22Rv1 (cell line): ENCODE data around the gene STK32A.

Experiments
- H3K27ac ChIP-seq: fragments of 450-650 bp; 2 replicates; pipeline ENCODE4 v1.5.1; 2017
- ZFX ChIP-seq: fragments of 450-650 bp; IDR thresholded peaks from 2 replicates; pipeline ENCODE4 v1.6.1; 2017; ENCODE audit warnings: antibody characterized with exemption, borderline replicate concordance
- TF ChIP-seq, protein P1 (sequence below): fragments of 450-650 bp; IDR thresholded peaks from 2 replicates; pipeline ENCODE4 v1.5.1; 2017; ENCODE audit warnings: mild to moderate bottlenecking

Gene STK32A

DNA sequence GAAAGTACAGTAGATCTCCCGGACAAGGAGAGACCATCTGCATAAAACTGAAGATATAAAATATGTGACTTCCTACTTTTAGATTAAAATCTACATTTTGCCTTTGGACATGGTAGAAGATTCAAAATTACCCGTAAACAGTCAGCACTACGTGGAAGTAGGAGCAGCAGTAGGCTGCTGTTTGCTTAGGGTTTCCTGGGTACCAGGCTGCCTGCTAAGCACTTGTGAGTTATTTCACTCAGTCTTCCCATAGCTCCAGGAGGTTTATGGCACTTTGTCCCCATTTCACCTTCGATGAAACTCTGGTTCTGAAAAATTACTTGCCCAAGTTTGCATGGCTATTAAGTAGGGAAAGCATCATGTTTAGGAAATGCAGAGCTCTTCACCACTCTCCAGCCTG is 92.6 kb downstream of the STK32A start:
- no peak overlapping the region for H3K27ac ChIP-seq
- TF ChIP-seq, protein P1, sequence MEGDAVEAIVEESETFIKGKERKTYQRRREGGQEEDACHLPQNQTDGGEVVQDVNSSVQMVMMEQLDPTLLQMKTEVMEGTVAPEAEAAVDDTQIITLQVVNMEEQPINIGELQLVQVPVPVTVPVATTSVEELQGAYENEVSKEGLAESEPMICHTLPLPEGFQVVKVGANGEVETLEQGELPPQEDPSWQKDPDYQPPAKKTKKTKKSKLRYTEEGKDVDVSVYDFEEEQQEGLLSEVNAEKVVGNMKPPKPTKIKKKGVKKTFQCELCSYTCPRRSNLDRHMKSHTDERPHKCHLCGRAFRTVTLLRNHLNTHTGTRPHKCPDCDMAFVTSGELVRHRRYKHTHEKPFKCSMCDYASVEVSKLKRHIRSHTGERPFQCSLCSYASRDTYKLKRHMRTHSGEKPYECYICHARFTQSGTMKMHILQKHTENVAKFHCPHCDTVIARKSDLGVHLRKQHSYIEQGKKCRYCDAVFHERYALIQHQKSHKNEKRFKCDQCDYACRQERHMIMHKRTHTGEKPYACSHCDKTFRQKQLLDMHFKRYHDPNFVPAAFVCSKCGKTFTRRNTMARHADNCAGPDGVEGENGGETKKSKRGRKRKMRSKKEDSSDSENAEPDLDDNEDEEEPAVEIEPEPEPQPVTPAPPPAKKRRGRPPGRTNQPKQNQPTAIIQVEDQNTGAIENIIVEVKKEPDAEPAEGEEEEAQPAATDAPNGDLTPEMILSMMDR = no peak
- no peak for TF ChIP-seq ZFX

DNA sequence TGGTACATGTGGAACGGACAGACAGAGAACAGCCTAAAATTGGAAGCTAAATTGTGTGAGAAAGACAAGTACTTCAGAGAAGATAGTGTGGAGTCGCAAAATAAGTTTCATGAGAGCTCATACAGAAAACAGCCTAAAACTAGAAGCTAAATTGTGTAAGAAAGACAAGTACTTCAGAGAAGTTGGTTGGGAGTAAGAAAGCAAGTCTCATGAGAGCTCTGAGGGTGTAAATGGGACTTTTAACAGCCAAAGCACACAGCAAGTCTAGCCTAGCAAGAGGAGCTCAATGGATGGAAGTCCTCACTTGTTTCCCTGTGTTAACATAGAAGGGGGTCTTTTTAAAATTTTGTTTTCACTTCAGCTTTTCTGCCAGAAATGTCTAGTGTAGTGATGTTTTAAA is 93.1 kb downstream of the STK32A start:
- TF ChIP-seq, protein P1 = no peak
- no peak overlapping the region for H3K27ac ChIP-seq

DNA sequence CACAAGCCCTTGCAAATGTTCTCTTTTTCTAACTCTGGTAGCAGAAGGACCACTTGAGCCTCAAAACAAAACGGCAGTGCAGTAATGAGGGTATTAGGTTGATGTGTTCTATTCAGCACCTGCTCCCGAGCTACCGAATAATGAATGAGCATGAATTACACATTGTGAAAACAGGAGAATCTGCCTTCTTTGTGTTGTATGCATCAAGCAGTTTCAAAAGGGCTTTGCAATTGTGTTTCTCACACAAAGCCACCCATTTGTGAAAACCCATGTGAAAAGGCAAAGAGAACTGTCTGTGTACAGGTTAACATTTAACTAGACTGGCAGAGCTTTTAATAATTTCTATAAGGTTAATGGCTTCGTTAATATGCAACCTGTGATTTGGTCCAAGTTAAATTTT is 97.8 kb downstream of the STK32A start:
- TF ChIP-seq ZFX = no peak
- TF ChIP-seq, protein P1 = no peak
- no peak overlapping the region for H3K27ac ChIP-seq

DNA sequence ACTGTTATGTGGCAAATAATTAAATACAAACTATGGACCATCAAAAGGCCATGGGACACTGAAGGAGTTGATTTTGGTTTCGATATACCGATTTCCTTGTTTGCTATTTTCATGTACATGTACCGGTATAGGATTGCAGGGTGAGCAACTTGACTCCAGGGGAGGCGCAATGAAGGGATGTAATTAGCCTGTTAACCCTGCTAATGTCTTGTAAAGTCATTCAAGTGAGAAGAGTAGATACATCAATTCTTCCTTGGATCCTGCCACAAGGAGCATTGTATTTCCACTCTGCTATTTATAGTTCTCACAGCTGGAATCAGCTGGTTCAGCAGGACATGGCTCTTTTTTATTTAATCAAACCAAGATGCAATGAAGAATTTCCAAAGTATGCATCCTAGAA is 102.0 kb downstream of the STK32A start:
- no peak overlapping the region for H3K27ac ChIP-seq

DNA sequence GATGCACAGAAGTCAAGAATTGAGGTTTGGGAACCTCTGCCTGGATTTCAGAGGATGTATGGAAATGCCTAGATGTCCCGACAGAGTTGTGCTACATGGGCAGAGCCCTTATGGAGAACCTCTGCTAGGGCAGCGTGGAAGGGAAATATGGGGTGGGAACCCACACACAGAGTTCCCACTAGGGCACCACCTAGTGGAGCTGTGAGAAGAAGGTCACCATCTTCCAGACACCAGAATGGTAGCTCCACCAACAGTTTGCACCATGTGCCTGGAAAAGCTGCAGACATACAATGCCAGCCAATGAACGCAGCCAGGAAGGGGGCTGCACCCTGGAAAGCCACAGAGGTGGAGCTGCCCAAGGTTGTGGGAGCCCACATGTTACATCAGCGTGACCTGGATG is 104.5 kb downstream of the STK32A start:
- TF ChIP-seq ZFX = no peak
- TF ChIP-seq, protein P1 = peak; percentile 32
- no peak overlapping the region for H3K27ac ChIP-seq

More for the DNA sequence above, 102.0 kb downstream of the STK32A start:
- TF ChIP-seq, protein P1 = no peak
- no peak for TF ChIP-seq ZFX

DNA sequence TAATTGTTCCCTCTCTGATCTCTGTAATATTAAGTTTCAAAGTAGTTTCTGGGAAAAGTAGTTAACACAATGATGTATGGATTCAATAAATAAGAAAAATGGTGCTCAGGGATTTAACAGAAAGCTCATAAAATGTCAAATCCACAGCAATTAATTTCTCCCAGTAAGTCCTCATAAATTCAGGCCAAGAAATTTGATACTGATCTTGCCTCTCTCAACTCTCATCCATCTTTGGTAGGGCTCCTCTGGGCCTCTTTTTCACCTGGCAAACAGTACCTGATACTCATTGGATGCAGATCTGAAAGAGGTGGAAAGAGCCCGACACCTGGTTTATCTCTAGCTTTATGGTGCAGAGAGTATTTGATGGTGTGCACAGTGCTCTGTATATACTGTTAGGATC is 106.1 kb downstream of the STK32A start:
- no peak overlapping the region for H3K27ac ChIP-seq
- no peak for TF ChIP-seq ZFX
- TF ChIP-seq, protein P1 = no peak

- no peak for TF ChIP-seq ZFX
- TF ChIP-seq, protein P1 = no peak
- H3K27ac ChIP-seq = no peak overlapping the region
These were observed 106.5 kb downstream of the STK32A start for GRCh38 chr5:147341345-147341744.
